Measurements from ENCODE around the gene GABRG3.

DNA sequence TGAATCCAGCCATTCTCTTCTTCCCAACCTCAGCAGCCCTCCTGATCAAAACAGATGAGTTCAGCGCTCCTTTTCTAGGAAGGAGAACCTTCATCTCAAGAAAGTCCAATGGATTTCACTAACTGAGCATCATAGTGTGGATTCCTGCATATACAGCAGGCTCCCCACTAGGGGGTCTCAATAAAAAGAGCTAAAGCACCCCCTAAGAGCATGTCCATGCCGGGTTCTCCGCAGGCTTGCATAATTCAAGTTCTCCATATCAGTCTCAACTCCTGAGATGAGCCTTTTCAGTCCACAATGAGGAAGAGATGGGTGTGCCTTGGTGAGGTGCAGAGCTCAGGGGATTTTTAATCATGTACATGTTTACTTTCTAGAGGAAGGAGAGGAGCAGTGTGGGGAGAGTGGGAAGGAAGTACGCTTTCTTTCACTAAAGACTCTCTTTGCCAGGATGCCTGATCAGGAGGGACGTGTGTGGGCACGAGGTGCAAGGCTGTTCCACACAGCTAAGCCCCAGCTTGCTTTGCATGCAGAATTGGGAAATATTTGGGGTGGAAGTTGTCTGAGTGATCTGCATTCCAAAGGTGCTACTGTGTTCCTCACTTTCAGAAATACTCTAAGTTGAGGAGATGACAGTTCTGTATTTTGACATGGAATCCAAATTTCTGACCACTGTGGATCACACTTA lies 564.6 kb downstream of the GABRG3 start:
- TF ChIP-seq, protein P1, sequence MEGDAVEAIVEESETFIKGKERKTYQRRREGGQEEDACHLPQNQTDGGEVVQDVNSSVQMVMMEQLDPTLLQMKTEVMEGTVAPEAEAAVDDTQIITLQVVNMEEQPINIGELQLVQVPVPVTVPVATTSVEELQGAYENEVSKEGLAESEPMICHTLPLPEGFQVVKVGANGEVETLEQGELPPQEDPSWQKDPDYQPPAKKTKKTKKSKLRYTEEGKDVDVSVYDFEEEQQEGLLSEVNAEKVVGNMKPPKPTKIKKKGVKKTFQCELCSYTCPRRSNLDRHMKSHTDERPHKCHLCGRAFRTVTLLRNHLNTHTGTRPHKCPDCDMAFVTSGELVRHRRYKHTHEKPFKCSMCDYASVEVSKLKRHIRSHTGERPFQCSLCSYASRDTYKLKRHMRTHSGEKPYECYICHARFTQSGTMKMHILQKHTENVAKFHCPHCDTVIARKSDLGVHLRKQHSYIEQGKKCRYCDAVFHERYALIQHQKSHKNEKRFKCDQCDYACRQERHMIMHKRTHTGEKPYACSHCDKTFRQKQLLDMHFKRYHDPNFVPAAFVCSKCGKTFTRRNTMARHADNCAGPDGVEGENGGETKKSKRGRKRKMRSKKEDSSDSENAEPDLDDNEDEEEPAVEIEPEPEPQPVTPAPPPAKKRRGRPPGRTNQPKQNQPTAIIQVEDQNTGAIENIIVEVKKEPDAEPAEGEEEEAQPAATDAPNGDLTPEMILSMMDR (IDR thresholded peaks at IDR 0.05): no peak
- TF ChIP-seq POLR2A (IDR thresholded peaks at IDR 0.05): no peak
